ENCODE data around the gene AGBL5. TPM values are rescaled to one million over a fixed set of nuclear protein-coding genes. Genes with fewer than 3 reads are reported as not detected.
"Not testable (repeated sequence)": the region's sequence is repeated elsewhere in the genome, so short reads cannot be mapped to it uniquely, and the experiment has no call there.

The AGBL5 gene
- total RNA-seq, 1 donor from 2014 or later: 13.8 TPM

- Mint-ChIP-seq H3K27me3 (ENCODE audit: insufficient read depth) (no peaks in the 10 kb centered on the region), H3K36me3 (ENCODE audit: low read depth) (no peaks in the 10 kb centered on the region), H3K4me3 (no peak overlapping the region), H3K27ac (no peak overlapping the region), H3K4me1 (ENCODE audit: low read depth) (peaks cover 16% of the 10 kb centered on the region), H3K9me3 (no peaks in the 10 kb centered on the region)
- no peak for DNase-seq (ENCODE audit: low spot score)
- intact Hi-C loops (cut with micrococcal nuclease): loop anchor here (1.0 kb wide), 2 partner anchors 10 to 16 kb away; no protein-coding TSS in a partner anchor
Measured at GRCh38 chr2:27096748-27097297, 45.4 kb downstream of the AGBL5 start.

GRCh38 chr2:27097341-27097740 is 45.9 kb downstream of the AGBL5 start:
- no peak for DNase-seq (ENCODE audit: low spot score)
- no peaks in the 10 kb centered on the region for H3K27me3 Mint-ChIP-seq (ENCODE audit: insufficient read depth)
- no peak overlapping the region for H3K27ac Mint-ChIP-seq
- H3K9me3 Mint-ChIP-seq: no peaks in the 10 kb centered on the region
- intact Hi-C loops (cut with micrococcal nuclease): no loop called here
- H3K36me3 Mint-ChIP-seq (ENCODE audit: low read depth): no peaks in the 10 kb centered on the region
- no peak overlapping the region for H3K4me3 Mint-ChIP-seq
- peaks cover 16% of the 10 kb centered on the region for H3K4me1 Mint-ChIP-seq (ENCODE audit: low read depth)

GRCh38 chr2:27099334-27099955 is 48.0 kb downstream of the AGBL5 start:
- no peak overlapping the region for H3K4me3 Mint-ChIP-seq
- H3K27me3 Mint-ChIP-seq (ENCODE audit: insufficient read depth): no peaks in the 10 kb centered on the region
- no peaks in the 10 kb centered on the region for H3K9me3 Mint-ChIP-seq
- peaks cover 16% of the 10 kb centered on the region for H3K4me1 Mint-ChIP-seq (ENCODE audit: low read depth)
- H3K36me3 Mint-ChIP-seq (ENCODE audit: low read depth): no peaks in the 10 kb centered on the region
- intact Hi-C loops (cut with micrococcal nuclease): no loop called here
- H3K27ac Mint-ChIP-seq: no peak overlapping the region
- no peak for DNase-seq (ENCODE audit: low spot score)

GRCh38 chr2:27100036-27100435 is 48.6 kb downstream of the AGBL5 start:
- no peaks in the 10 kb centered on the region for H3K9me3 Mint-ChIP-seq
- DNase-seq (ENCODE audit: low spot score): no peak
- no peak overlapping the region for H3K4me3 Mint-ChIP-seq
- H3K27me3 Mint-ChIP-seq (ENCODE audit: insufficient read depth): peaks cover under 1% of the 10 kb centered on the region
- H3K27ac Mint-ChIP-seq: no peak overlapping the region
- H3K36me3 Mint-ChIP-seq (ENCODE audit: low read depth): no peaks in the 10 kb centered on the region
- H3K4me1 Mint-ChIP-seq (ENCODE audit: low read depth): peaks cover 16% of the 10 kb centered on the region
- intact Hi-C loops (cut with micrococcal nuclease): no loop called here

- Mint-ChIP-seq H3K36me3 (ENCODE audit: low read depth) (no peaks in the 10 kb centered on the region), H3K4me3 (no peak overlapping the region), H3K4me1 (ENCODE audit: low read depth) (no peaks in the 10 kb centered on the region), H3K27me3 (ENCODE audit: insufficient read depth) (peaks cover 2% of the 10 kb centered on the region), H3K27ac (no peak overlapping the region), H3K9me3 (no peaks in the 10 kb centered on the region)
- intact Hi-C loops (cut with micrococcal nuclease): no loop called here
- no peak for DNase-seq (ENCODE audit: low spot score)
Measured at GRCh38 chr2:27102329-27102728, 50.9 kb downstream of the AGBL5 start.

GRCh38 chr2:27105981-27106380 is 54.5 kb downstream of the AGBL5 start:
- no peak for DNase-seq (ENCODE audit: low spot score)
- peaks cover 7% of the 10 kb centered on the region for H3K27me3 Mint-ChIP-seq (ENCODE audit: insufficient read depth)
- no peaks in the 10 kb centered on the region for H3K9me3 Mint-ChIP-seq
- no peaks in the 10 kb centered on the region for H3K4me1 Mint-ChIP-seq (ENCODE audit: low read depth)
- no peak overlapping the region for H3K4me3 Mint-ChIP-seq
- H3K27ac Mint-ChIP-seq: no peak overlapping the region
- intact Hi-C loops (cut with micrococcal nuclease): no loop called here
- no peaks in the 10 kb centered on the region for H3K36me3 Mint-ChIP-seq (ENCODE audit: low read depth)

- H3K4me3 Mint-ChIP-seq: no peak overlapping the region
- intact Hi-C loops (cut with micrococcal nuclease): no loop called here
Measured at GRCh38 chr2:27108221-27108620, 56.8 kb downstream of the AGBL5 start.

GRCh38 chr2:27109083-27109482 is 57.6 kb downstream of the AGBL5 start:
- DNase-seq (ENCODE audit: low spot score): no peak
- H3K4me1 Mint-ChIP-seq (ENCODE audit: low read depth): no peaks in the 10 kb centered on the region
- no peaks in the 10 kb centered on the region for H3K36me3 Mint-ChIP-seq (ENCODE audit: low read depth)
- peaks cover 9% of the 10 kb centered on the region for H3K27me3 Mint-ChIP-seq (ENCODE audit: insufficient read depth)
- no peaks in the 10 kb centered on the region for H3K9me3 Mint-ChIP-seq
- intact Hi-C loops (cut with micrococcal nuclease): no loop called here
- no peak overlapping the region for H3K4me3 Mint-ChIP-seq
- H3K27ac Mint-ChIP-seq: no peak overlapping the region

More at GRCh38 chr2:27108221-27108620, 56.8 kb downstream of the AGBL5 start:
- no peaks in the 10 kb centered on the region for H3K9me3 Mint-ChIP-seq
- no peak for DNase-seq (ENCODE audit: low spot score)
- H3K36me3 Mint-ChIP-seq (ENCODE audit: low read depth): no peaks in the 10 kb centered on the region
- H3K27me3 Mint-ChIP-seq (ENCODE audit: insufficient read depth): peaks cover 9% of the 10 kb centered on the region
- no peak overlapping the region for H3K27ac Mint-ChIP-seq
- H3K4me1 Mint-ChIP-seq (ENCODE audit: low read depth): no peaks in the 10 kb centered on the region

GRCh38 chr2:27110603-27111352 is 59.3 kb downstream of the AGBL5 start:
- H3K27ac Mint-ChIP-seq; H3K9me3 Mint-ChIP-seq; H3K27me3 Mint-ChIP-seq (ENCODE audit: insufficient read depth); H3K4me1 Mint-ChIP-seq (ENCODE audit: low read depth); DNase-seq (ENCODE audit: low spot score); H3K4me3 Mint-ChIP-seq; H3K36me3 Mint-ChIP-seq (ENCODE audit: low read depth); intact Hi-C loops (cut with micrococcal nuclease): not testable (repeated sequence)

- H3K36me3 Mint-ChIP-seq (ENCODE audit: low read depth); H3K27me3 Mint-ChIP-seq (ENCODE audit: insufficient read depth); H3K27ac Mint-ChIP-seq; DNase-seq (ENCODE audit: low spot score); intact Hi-C loops (cut with micrococcal nuclease); H3K4me1 Mint-ChIP-seq (ENCODE audit: low read depth); H3K4me3 Mint-ChIP-seq; H3K9me3 Mint-ChIP-seq: not testable (repeated sequence)
Measured at GRCh38 chr2:27111392-27112078, 60.1 kb downstream of the AGBL5 start.

- no peak overlapping the region for H3K4me3 Mint-ChIP-seq
- H3K36me3 Mint-ChIP-seq (ENCODE audit: low read depth): no peaks in the 10 kb centered on the region
- H3K4me1 Mint-ChIP-seq (ENCODE audit: low read depth): peaks cover 11% of the 10 kb centered on the region
- H3K9me3 Mint-ChIP-seq: no peaks in the 10 kb centered on the region
- intact Hi-C loops (cut with micrococcal nuclease): no loop called here
- DNase-seq (ENCODE audit: low spot score): no peak
- H3K27me3 Mint-ChIP-seq (ENCODE audit: insufficient read depth): peaks cover 25% of the 10 kb centered on the region
- H3K27ac Mint-ChIP-seq: no peak overlapping the region
Measured at GRCh38 chr2:27115519-27115918, 64.1 kb downstream of the AGBL5 start.

GRCh38 chr2:27117995-27118524 is 66.6 kb downstream of the AGBL5 start:
- no peak for DNase-seq (ENCODE audit: low spot score)

More at GRCh38 chr2:27117995-27118524, 66.6 kb downstream of the AGBL5 start:
- Mint-ChIP-seq H3K27me3 (ENCODE audit: insufficient read depth) (peaks cover 38% of the 10 kb centered on the region), H3K9me3 (no peaks in the 10 kb centered on the region), H3K36me3 (ENCODE audit: low read depth) (no peaks in the 10 kb centered on the region), H3K27ac (no peak overlapping the region), H3K4me3 (peak overlapping the region; percentile 73), H3K4me1 (ENCODE audit: low read depth) (peaks cover 14% of the 10 kb centered on the region)
- intact Hi-C loops (cut with micrococcal nuclease): no loop called here

Data from activated T-helper 1 cell treated with anti-CD3 and anti-CD28 coated beads, Interleukin-12 subunit alpha, Interleukin-12 subunit beta, Interleukin-2, Interleukin-4 antibody, amounts not matched to agents 30 ng/mL and 10 ng/mL and 1 ng/mL, durations not matched to agents 14 hours and 24 hours and 36 hours (primary cell).